ENCODE measurements around the gene DPP7. TPM values are rescaled to one million over a fixed set of nuclear protein-coding genes. Genes with fewer than 3 reads are reported as not detected.

The DPP7 gene
- total and polyA plus RNA-seq, 9 of the 15 experiments (the other 6 are each of a cell fraction or from before 2014, with no cell fraction given) = 0.99 to 365 (median 132) TPM

DNA sequence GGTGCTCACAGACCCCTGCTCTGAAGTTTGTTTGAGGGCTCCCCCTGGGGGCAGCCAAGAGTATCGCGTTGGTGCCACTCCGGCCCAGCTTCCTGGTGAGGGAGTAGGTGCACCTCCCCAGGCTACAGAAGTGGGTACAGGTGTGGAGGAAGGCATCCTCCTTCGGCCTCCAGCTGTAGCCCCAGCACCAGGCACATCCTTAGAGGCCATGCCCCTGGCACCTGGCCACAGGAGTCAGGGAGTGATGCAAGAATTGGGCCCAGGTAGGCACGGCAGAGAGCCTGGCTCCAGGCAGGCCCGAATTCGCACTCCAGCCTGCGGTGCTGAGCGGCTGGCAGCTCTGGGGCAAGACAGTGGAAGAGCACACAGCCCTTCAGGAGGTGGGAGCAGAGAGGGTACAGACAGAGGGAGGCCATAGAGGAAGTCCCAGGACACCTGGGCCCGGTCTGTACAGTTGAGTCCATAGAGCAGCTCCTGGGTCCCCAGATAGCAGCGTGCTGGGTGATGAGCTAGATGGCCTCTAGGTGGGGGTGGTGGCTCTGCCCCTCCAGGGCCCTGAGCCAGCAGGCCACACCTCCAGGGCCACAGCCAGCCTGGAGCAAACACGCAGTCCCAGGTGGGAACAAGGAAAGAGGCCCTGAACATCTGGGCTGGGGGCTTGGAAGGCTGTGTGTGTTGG, 46.5 kb downstream of the DPP7 start (continued):
- TF ChIP-seq DPF2 (IDR thresholded peaks at IDR 0.05) (no peak), HDAC6 (IDR thresholded peaks at IDR 0.05; ENCODE audit: low read depth, low read length) (no peak), RBFOX2 (IDR thresholded peaks at IDR 0.05; ENCODE audit: low read depth, low read length) (0 out of 2 replicates have a peak, but pooled peaks have one; percentile 25), HNRNPK (IDR thresholded peaks at IDR 0.05; ENCODE audit: low read depth, low read length, poor library complexity, severe bottlenecking) (no peak), RB1 (IDR thresholded peaks at IDR 0.05; ENCODE audit: low read depth) (peak; percentile 12; the same call in 1 of the 2 replicates), HIVEP1 (CRISPR knock-in tag; IDR thresholded peaks at IDR 0.05) (no peak), DNMT1 (IDR thresholded peaks at IDR 0.05) (0 out of 2 replicates have a peak, but pooled peaks have one; percentile 52), KAT8 (IDR thresholded peaks at IDR 0.05; ENCODE audit: low read depth) (no peak), ZNF134 (CRISPR knock-in tag; conservative IDR thresholded peaks at IDR 0.05) (no peak), RCOR1 (IDR thresholded peaks at IDR 0.05; ENCODE audit: borderline replicate concordance in 1 of 2, low read depth in 2 of 2, low read length in 2 of 2) (0 out of 4 replicates have a peak, but pooled peaks of 1 of the 2 experiments have one; percentile 14), ZC3H11A (IDR thresholded peaks at IDR 0.05; ENCODE audit: low read depth, low read length) (no peak)
- TF ChIP-seq, protein P1, sequence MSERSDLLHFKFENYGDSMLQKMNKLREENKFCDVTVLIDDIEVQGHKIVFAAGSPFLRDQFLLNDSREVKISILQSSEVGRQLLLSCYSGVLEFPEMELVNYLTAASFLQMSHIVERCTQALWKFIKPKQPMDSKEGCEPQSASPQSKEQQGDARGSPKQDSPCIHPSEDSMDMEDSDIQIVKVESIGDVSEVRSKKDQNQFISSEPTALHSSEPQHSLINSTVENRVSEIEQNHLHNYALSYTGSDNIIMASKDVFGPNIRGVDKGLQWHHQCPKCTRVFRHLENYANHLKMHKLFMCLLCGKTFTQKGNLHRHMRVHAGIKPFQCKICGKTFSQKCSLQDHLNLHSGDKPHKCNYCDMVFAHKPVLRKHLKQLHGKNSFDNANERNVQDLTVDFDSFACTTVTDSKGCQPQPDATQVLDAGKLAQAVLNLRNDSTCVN (CRISPR knock-in tag; IDR thresholded peaks at IDR 0.05) = no peak
- TF ChIP-seq, protein P2, sequence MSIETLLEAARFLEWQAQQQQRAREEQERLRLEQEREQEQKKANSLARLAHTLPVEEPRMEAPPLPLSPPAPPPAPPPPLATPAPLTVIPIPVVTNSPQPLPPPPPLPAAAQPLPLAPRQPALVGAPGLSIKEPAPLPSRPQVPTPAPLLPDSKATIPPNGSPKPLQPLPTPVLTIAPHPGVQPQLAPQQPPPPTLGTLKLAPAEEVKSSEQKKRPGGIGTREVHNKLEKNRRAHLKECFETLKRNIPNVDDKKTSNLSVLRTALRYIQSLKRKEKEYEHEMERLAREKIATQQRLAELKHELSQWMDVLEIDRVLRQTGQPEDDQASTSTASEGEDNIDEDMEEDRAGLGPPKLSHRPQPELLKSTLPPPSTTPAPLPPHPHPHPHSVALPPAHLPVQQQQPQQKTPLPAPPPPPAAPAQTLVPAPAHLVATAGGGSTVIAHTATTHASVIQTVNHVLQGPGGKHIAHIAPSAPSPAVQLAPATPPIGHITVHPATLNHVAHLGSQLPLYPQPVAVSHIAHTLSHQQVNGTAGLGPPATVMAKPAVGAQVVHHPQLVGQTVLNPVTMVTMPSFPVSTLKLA (conservative IDR thresholded peaks at IDR 0.05) = peak; percentile 33 to 47; a peak in 2 of 4 replicates
- TF ChIP-seq, protein P3, sequence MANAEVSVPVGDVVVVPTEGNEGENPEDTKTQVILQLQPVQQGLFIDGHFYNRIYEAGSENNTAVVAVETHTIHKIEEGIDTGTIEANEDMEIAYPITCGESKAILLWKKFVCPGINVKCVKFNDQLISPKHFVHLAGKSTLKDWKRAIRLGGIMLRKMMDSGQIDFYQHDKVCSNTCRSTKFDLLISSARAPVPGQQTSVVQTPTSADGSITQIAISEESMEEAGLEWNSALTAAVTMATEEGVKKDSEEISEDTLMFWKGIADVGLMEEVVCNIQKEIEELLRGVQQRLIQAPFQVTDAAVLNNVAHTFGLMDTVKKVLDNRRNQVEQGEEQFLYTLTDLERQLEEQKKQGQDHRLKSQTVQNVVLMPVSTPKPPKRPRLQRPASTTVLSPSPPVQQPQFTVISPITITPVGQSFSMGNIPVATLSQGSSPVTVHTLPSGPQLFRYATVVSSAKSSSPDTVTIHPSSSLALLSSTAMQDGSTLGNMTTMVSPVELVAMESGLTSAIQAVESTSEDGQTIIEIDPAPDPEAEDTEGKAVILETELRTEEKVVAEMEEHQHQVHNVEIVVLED (CRISPR knock-in tag; IDR thresholded peaks at IDR 0.05) = no peak
- TF ChIP-seq, protein P4, sequence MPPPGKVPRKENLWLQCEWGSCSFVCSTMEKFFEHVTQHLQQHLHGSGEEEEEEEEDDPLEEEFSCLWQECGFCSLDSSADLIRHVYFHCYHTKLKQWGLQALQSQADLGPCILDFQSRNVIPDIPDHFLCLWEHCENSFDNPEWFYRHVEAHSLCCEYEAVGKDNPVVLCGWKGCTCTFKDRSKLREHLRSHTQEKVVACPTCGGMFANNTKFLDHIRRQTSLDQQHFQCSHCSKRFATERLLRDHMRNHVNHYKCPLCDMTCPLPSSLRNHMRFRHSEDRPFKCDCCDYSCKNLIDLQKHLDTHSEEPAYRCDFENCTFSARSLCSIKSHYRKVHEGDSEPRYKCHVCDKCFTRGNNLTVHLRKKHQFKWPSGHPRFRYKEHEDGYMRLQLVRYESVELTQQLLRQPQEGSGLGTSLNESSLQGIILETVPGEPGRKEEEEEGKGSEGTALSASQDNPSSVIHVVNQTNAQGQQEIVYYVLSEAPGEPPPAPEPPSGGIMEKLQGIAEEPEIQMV (tag; conservative IDR thresholded peaks at IDR 0.05; ENCODE audit: low read depth) = no peak

Data from K562 (cell line).